HepG2 (cell line): ENCODE measurements around the gene PDGFD. TPM values are rescaled to one million over a fixed set of nuclear protein-coding genes. Genes with fewer than 3 reads are reported as not detected.

Source experiments
- ATAC-seq: fragments of 200-7000 bp; cut with Tn5 transposase; 3 replicates; pipeline ENCODE4 v1.9.1; 2020; ENCODE audit warnings: mild to moderate bottlenecking, moderate library complexity
- BruUV-seq: library from RNA; stranded (reverse); fragments of 400-500 nt; replicated peaks from 2 replicates; lab custom pipeline; 2021; lab: Mats Ljungman, UMichigan
- CTCF ChIA-PET: fragments of 300-600 bp; formaldehyde crosslinking; extraction: SDS; loops from one replicate; lab custom pipeline; 2021; ENCODE audit warnings: low total read pairs, inconsistent platforms, low intra/inter-chr PET ratio; lab: Yijun Ruan, JAX
- POLR2A ChIA-PET: fragments of 350-600 bp; sonication (Branson Sonifier 250); formaldehyde crosslinking; loops from one replicate; lab custom pipeline; 2020; ENCODE audit warnings: antibody characterized with exemption, inconsistent platforms; lab: Yijun Ruan, JAX
- DNase-seq: peaks from one replicate; pipeline ENCODE4 v3.0.0-alpha.2; 2015; ENCODE audit warnings: low spot score
- FAIRE-seq: peaks from 3 replicates; lab custom pipeline; 2011; peaks lifted over from hg19 to GRCh38; lab: Jason Lieb, UNC
- H2AFZ ChIP-seq: one replicate; pipeline ENCODE4 v1.6.1; 2011; ENCODE audit warnings: low read length, inconsistent platforms
- H3K27ac ChIP-seq: fragments of 300-600 bp; 3 replicates; pipeline ENCODE4 v1.8.0; 2011; ENCODE audit warnings: mixed run types, mild to moderate bottlenecking, mixed read lengths, low read length, inconsistent platforms; ENCODE audit not compliant: insufficient read depth; ENCODE audit errors: extremely low read length
- H3K27me3 ChIP-seq, 2 experiments: fragments of 200-600 bp in 1 of 2; 2 replicates in 1 of 2; 3 replicates in 1 of 2; pipeline versions ENCODE4 v1.6.0 to v1.8.0; 2011; ENCODE audit warnings: low read length in 2 of 2, mild to moderate bottlenecking in 2 of 2, moderate library complexity in 2 of 2, inconsistent platforms in 1 of 2; ENCODE audit not compliant: insufficient read depth in 2 of 2, control insufficient read depth in 1 of 2
- H3K36me3 ChIP-seq, 2 experiments: fragments of 200-600 bp in 1 of 2; replicated peaks in 1 of 2; 2 replicates in 1 of 2; 3 replicates in 1 of 2; pipeline versions ENCODE4 v1.5.1 to v1.8.0; 2011; ENCODE audit warnings: low read length in 2 of 2, inconsistent platforms in 1 of 2; ENCODE audit not compliant: insufficient read depth in 2 of 2, control insufficient read depth in 1 of 2
- H3K4me1 ChIP-seq: 2 replicates; pipeline ENCODE4 v1.5.1; 2012; ENCODE audit warnings: low read length, inconsistent platforms; ENCODE audit not compliant: insufficient read depth
- H3K4me2 ChIP-seq: 2 replicates; pipeline ENCODE4 v1.6.0; 2011; ENCODE audit warnings: low read depth, low read length, inconsistent platforms
- H3K4me3 ChIP-seq, 3 experiments: fragments of 200-600 bp in 1 of 3; sonication (generic), shearing (Covaris generic) in 1 of 3; replicated peaks in 1 of 3; 2 replicates each; pipeline ENCODE4 v1.5.1; 2011 to 2016; ENCODE audit warnings: low read length in 3 of 3, inconsistent platforms in 2 of 3, low read depth in 2 of 3, mild to moderate bottlenecking in 2 of 3, control low read depth in 1 of 3, mixed read lengths in 1 of 3; ENCODE audit not compliant: insufficient read depth in 1 of 3
- H3K79me2 ChIP-seq: one replicate; pipeline ENCODE4 v1.6.1; 2011; ENCODE audit warnings: low read length, inconsistent platforms; ENCODE audit not compliant: insufficient read depth
- H3K9ac ChIP-seq: 2 replicates; pipeline ENCODE4 v1.6.0; 2011; ENCODE audit warnings: mild to moderate bottlenecking, low read depth, low read length, inconsistent platforms; ENCODE audit not compliant: insufficient read depth
- H3K9me3 ChIP-seq: 2 replicates; pipeline ENCODE4 v1.5.1; 2012; ENCODE audit warnings: mild to moderate bottlenecking, low read length
- H4K20me1 ChIP-seq: 2 replicates; pipeline ENCODE4 v1.6.0; 2011; ENCODE audit warnings: inconsistent platforms, mild to moderate bottlenecking, low read length, moderate library complexity; ENCODE audit not compliant: insufficient read depth
- AKAP8 ChIP-seq: sonication (generic); formaldehyde crosslinking; IDR thresholded peaks from 2 replicates; pipeline ENCODE4 v1.5.1; 2020; ENCODE audit warnings: mild to moderate bottlenecking, missing genetic modification reagents
- ARHGAP35 ChIP-seq: sonication (generic); formaldehyde crosslinking; IDR thresholded peaks from 2 replicates; pipeline ENCODE4 v1.9.0; 2022; ENCODE audit warnings: mild to moderate bottlenecking, inconsistent platforms, moderate library complexity, missing genetic modification reagents, borderline replicate concordance
- ASH2L ChIP-seq: fragments of 300-600, 200-600 bp; sonication (generic); IDR thresholded peaks from 2 replicates; pipeline ENCODE4 v1.7.0; 2017; ENCODE audit warnings: low read depth, mild to moderate bottlenecking, moderate library complexity, mixed read lengths, low read length; ENCODE audit not compliant: insufficient read length
- ATM ChIP-seq: fragments of 450-650 bp; IDR thresholded peaks from 2 replicates; pipeline ENCODE4 v1.7.1; 2017; ENCODE audit warnings: mild to moderate bottlenecking, borderline replicate concordance
- CSRNP2 ChIP-seq: sonication (generic); formaldehyde crosslinking; conservative IDR thresholded peaks from 2 replicates; pipeline ENCODE4 v1.8.0; 2022; ENCODE audit warnings: low read depth, missing genetic modification reagents
- DNMT3B ChIP-seq: conservative IDR thresholded peaks from 2 replicates; pipeline ENCODE4 v1.6.1; 2016; ENCODE audit warnings: missing biosample characterization, control low read depth
- EEA1 ChIP-seq: sonication (generic); formaldehyde crosslinking; IDR thresholded peaks from 2 replicates; pipeline ENCODE4 v1.5.1; 2020; ENCODE audit warnings: mild to moderate bottlenecking, missing genetic modification reagents, borderline replicate concordance
- HMG20B ChIP-seq: conservative IDR thresholded peaks from 2 replicates; pipeline ENCODE4 v1.6.1; 2016; ENCODE audit warnings: missing genetic modification reagents, missing compliant biosample characterization
- MED13 ChIP-seq: sonication (generic); formaldehyde crosslinking; IDR thresholded peaks from 2 replicates; pipeline ENCODE4 v1.5.0; 2020; ENCODE audit warnings: missing genetic modification reagents
- MTA3 ChIP-seq: sonication (generic); formaldehyde crosslinking; IDR thresholded peaks from 2 replicates; pipeline ENCODE4 v1.4.0; 2020; ENCODE audit warnings: missing genetic modification reagents
- NFE2L2 ChIP-seq: fragments of 150-350 bp; IDR thresholded peaks from 2 replicates; pipeline ENCODE4 v1.6.1; 2014; ENCODE audit warnings: low read length
- PAX8 ChIP-seq: sonication (generic); formaldehyde crosslinking; IDR thresholded peaks from 2 replicates; pipeline ENCODE4 v1.8.0; 2022; ENCODE audit warnings: mild to moderate bottlenecking, missing genetic modification reagents, borderline replicate concordance
- RAD51 ChIP-seq: fragments of 450-650 bp; IDR thresholded peaks from 2 replicates; pipeline ENCODE4 v1.6.1; 2016; ENCODE audit warnings: borderline replicate concordance
- ZBTB46 ChIP-seq: sonication (generic); formaldehyde crosslinking; IDR thresholded peaks from 2 replicates; pipeline ENCODE4 v1.4.0; 2020; ENCODE audit warnings: mild to moderate bottlenecking, missing genetic modification reagents, borderline replicate concordance
- ZBTB7A ChIP-seq: sonication (generic); formaldehyde crosslinking; IDR thresholded peaks from 2 replicates; pipeline ENCODE4 v1.8.0; 2022; ENCODE audit warnings: mild to moderate bottlenecking, missing genetic modification reagents
- ZIK1 ChIP-seq: sonication (generic); formaldehyde crosslinking; IDR thresholded peaks from 2 replicates; pipeline ENCODE4 v1.5.0; 2020; ENCODE audit warnings: mild to moderate bottlenecking, low read depth, missing genetic modification reagents, borderline replicate concordance
- ZNF354B ChIP-seq: sonication (generic); formaldehyde crosslinking; IDR thresholded peaks from 2 replicates; pipeline ENCODE4 v1.8.0; 2022; ENCODE audit warnings: mild to moderate bottlenecking, missing genetic modification reagents
- ZNF564 ChIP-seq: sonication (generic); formaldehyde crosslinking; IDR thresholded peaks from 2 replicates; pipeline ENCODE4 v1.8.1; 2023; ENCODE audit warnings: mild to moderate bottlenecking, missing genetic modification reagents
- ZNF572 ChIP-seq: sonication (generic); formaldehyde crosslinking; IDR thresholded peaks from 2 replicates; pipeline ENCODE4 v1.5.1; 2020; ENCODE audit warnings: mild to moderate bottlenecking, missing genetic modification reagents
- ZNF788 ChIP-seq: sonication (generic); formaldehyde crosslinking; IDR thresholded peaks from 2 replicates; pipeline ENCODE4 v1.5.0; 2020; ENCODE audit warnings: mild to moderate bottlenecking, missing genetic modification reagents, borderline replicate concordance
- ZNF800 ChIP-seq: sonication (generic); formaldehyde crosslinking; IDR thresholded peaks from 2 replicates; pipeline ENCODE4 v1.4.0; 2020; ENCODE audit warnings: missing genetic modification reagents
- WGBS: methylation state at CpG from one replicate; pipeline ENCODE4 v1.1.6; 2017; ENCODE audit warnings: low lambda C conversion rate; 5-methylcytosine and 5-hydroxymethylcytosine counted together
- in situ Hi-C: cut with HindIII; loops from 2 replicates; pipeline ENCODE4 v1.10.0; 2017; ENCODE audit warnings: low pct_unique_long_range_greater_than_20kb; ENCODE audit not compliant: extremely low pct_ligation_motif_present
- intact Hi-C: fragments of 100-400 bp; cut with micrococcal nuclease; formaldehyde crosslinking; loops from one replicate; pipeline ENCODE4 v1.10.0; 2022; ENCODE audit not compliant: unreplicated experiment
- polyA plus RNA-seq, 8 experiments: library from polyadenylated mRNA; depleted of rRNA in 3 of 8; stranded (reverse) in 7 of 8; unstranded in 1 of 8; fragments of >200 nt; fragmentation: Illumina TruSeq in 4 of 8; extraction: Trizol in 4 of 8; gene quantifications; 2 replicates each; pipeline versions ENCODE4 v1.2.1 to v1.2.3, GENCODE V29; 2011 to 2016; ENCODE audit warnings: low read depth in 4 of 8, missing spikeins in 1 of 8, mixed read lengths in 1 of 8; ENCODE audit not compliant: insufficient read depth in 1 of 8
- total RNA-seq, 5 experiments: library from RNA; depleted of rRNA; stranded (reverse); fragments of >200 nt; fragmentation: Illumina TruSeq; extraction: Trizol; gene quantifications; 2 replicates each; pipeline ENCODE4 v1.2.3, GENCODE V29; 2016; ENCODE audit warnings: low read depth in 1 of 5

The PDGFD gene
- total and polyA plus RNA-seq, 2 of the 13 experiments (the other 11 are each of a cell fraction or from before 2014, with no cell fraction given): 0.09 to 0.29 TPM

GRCh38 chr11:104164028-104164520, at the start of gene PDGFD (continued):
- no peak for TF ChIP-seq ARHGAP35 (CRISPR knock-in tag)
- no peak for TF ChIP-seq DNMT3B (CRISPR knock-in tag)
- TF ChIP-seq ZBTB46: no peak
- no peak for TF ChIP-seq CSRNP2 (CRISPR knock-in tag)
- no peak for TF ChIP-seq RAD51
- TF ChIP-seq EEA1 (CRISPR knock-in tag): 0 out of 2 replicates have a peak, but pooled peaks have one; percentile 23
- TF ChIP-seq PAX8: no peak

GRCh38 chr11:104206936-104207335, 43.0 kb upstream of the PDGFD start:
- no peaks in the 10 kb centered on the region for H3K36me3 ChIP-seq
- no peak overlapping the region for H3K9ac ChIP-seq
- no peaks in the 10 kb centered on the region for H3K27me3 ChIP-seq
- FAIRE-seq: no peak
- no peak overlapping the region for H3K4me2 ChIP-seq
- H3K4me1 ChIP-seq: no peaks in the 10 kb centered on the region
- ChIA-PET POLR2A (no interaction called here), CTCF (no interaction called here)
- no peak for ATAC-seq
- H3K79me2 ChIP-seq: no peaks in the 10 kb centered on the region
- H3K4me3 ChIP-seq: no peak overlapping the region
- no peak overlapping the region for H2AFZ ChIP-seq
- H3K27ac ChIP-seq: no peak overlapping the region
- no peaks in the 10 kb centered on the region for H4K20me1 ChIP-seq
- WGBS: 12% methylated on average over 4 of the region's 4 CpGs
- H3K9me3 ChIP-seq: no peaks in the 10 kb centered on the region; the same call in 1 of the 2 replicates
- intact Hi-C loops: no loop called here
- in situ Hi-C loops: no loop called here
- BruUV-seq: no TSS peak
- no peak for DNase-seq
- TF ChIP-seq MTA3 (CRISPR knock-in tag) (no peak), MED13 (no peak), ZNF354B (no peak), AKAP8 (CRISPR knock-in tag) (no peak), ZNF572 (no peak), ZBTB7A (no peak), ATM (no peak), ZNF800 (CRISPR knock-in tag) (no peak), ZNF788 (no peak), ZNF564 (CRISPR knock-in tag) (no peak), HMG20B (no peak), ZIK1 (CRISPR knock-in tag) (no peak), ASH2L (no peak), NFE2L2 (no peak)
